ENCODE data around the gene AFTPH.
A peak's percentile ranks its signal among the peaks of the same experiment; 100 is the strongest.

The AFTPH gene

DNA sequence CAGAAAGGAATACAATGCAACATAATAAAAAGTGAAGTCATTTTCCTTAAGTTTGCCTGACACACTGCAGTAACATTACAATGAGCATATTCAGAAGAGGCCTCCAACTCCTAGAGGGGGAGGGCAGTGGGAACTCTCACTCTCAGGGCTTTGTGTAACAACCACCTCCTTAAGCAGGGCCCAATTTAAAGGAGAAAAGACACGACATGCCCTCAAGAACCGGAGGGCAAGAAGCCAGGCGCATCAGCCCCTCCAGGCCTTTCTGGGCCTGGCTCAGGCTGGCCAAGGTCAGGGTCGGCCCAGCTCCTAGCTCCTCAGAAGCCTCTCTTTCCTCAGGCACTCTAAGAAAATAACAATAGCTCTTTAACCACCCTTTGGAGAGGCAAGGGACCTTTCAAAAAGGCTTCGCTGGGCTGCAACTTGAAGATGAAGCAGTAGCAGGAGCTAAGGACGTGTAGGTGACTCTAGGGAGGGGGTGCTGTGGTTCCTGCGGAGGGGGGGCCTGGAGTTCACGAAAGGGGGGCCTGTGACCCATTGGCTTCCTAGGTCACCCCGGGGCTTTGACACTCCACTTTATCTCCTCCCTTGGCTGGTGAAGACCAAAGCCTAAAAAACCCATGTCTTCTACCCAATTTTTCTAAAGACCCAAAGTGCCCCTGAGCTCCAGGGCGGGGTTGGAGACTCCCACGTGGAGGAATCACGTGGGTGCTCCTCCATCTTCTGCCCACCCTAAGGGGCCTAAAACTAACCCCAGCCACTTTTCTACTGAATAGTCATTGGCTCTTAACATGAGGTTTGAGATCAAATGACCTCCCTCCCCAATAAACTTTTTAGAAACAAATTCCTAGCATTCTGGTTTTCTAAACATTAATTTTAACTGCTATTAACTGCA, 116.3 kb downstream of the AFTPH start:
- no peak for DNase-seq (ENCODE audit: insufficient read length, low spot score)
- no peak for TF ChIP-seq TAF1 (IDR thresholded peaks at IDR 0.05; ENCODE audit: low read depth, low read length)
- no peak for TF ChIP-seq SPI1 (IDR thresholded peaks at IDR 0.05; ENCODE audit: low read depth, low read length)
- no peak for TF ChIP-seq PAX5 (IDR thresholded peaks at IDR 0.05; ENCODE audit: insufficient read depth, low read length, severe bottlenecking)
- TF ChIP-seq POLR2A (IDR thresholded peaks at IDR 0.05; ENCODE audit: low read depth, low read length), result no peak
- no peak for TF ChIP-seq POLR2AphosphoS5 (IDR thresholded peaks at IDR 0.05; ENCODE audit: low read depth, low read length)
- TF ChIP-seq POU2F2 (IDR thresholded peaks at IDR 0.05; ENCODE audit: low read depth, low read length), result no peak
- peak; percentile 31 for FAIRE-seq

- no peak for TF ChIP-seq POLR2A (IDR thresholded peaks at IDR 0.05; ENCODE audit: low read depth, low read length)
- TF ChIP-seq TAF1 (IDR thresholded peaks at IDR 0.05; ENCODE audit: low read depth, low read length), result no peak
- TF ChIP-seq POLR2AphosphoS5 (IDR thresholded peaks at IDR 0.05; ENCODE audit: low read depth, low read length), result no peak
- TF ChIP-seq SPI1 (IDR thresholded peaks at IDR 0.05; ENCODE audit: low read depth, low read length), result no peak
- TF ChIP-seq PAX5 (IDR thresholded peaks at IDR 0.05; ENCODE audit: insufficient read depth, low read length, severe bottlenecking), result no peak
- TF ChIP-seq POU2F2 (IDR thresholded peaks at IDR 0.05; ENCODE audit: low read depth, low read length), result no peak
- DNase-seq (ENCODE audit: insufficient read length, low spot score) (no peak), FAIRE-seq (no peak)
Measured at GRCh38 chr2:64641599-64641998, 117.5 kb downstream of the AFTPH start.

Data from GM12891 (cell line).